ENCODE results near the gene EIF2B1.

The EIF2B1 gene

GRCh38 chr12:123648401-123648800 lies 14.9 kb upstream of the EIF2B1 start (continued):
- TF ChIP-seq TSHZ2 (CRISPR knock-in tag; IDR thresholded peaks at IDR 0.05) (no peak), CSRNP3 (CRISPR knock-in tag; IDR thresholded peaks at IDR 0.05) (no peak), ISL1 (CRISPR knock-in tag; IDR thresholded peaks at IDR 0.05) (no peak), ZFP3 (CRISPR knock-in tag; IDR thresholded peaks at IDR 0.05) (no peak), ZFP30 (CRISPR knock-in tag; IDR thresholded peaks at IDR 0.05) (no peak), ZC3H10 (CRISPR knock-in tag; IDR thresholded peaks at IDR 0.05) (no peak), TCF4 (CRISPR knock-in tag; IDR thresholded peaks at IDR 0.05; ENCODE audit: borderline replicate concordance) (no peak), POU6F1 (CRISPR knock-in tag; IDR thresholded peaks at IDR 0.05; ENCODE audit: borderline replicate concordance, low read depth) (no peak), ZNF70 (CRISPR knock-in tag; IDR thresholded peaks at IDR 0.05) (no peak), ESRRG (CRISPR knock-in tag; IDR thresholded peaks at IDR 0.05) (no peak)

GRCh38 chr12:123645878-123646277 lies 12.4 kb upstream of the EIF2B1 start:
- no peak for ATAC-seq
- no peak for TF ChIP-seq ZNF8 (CRISPR knock-in tag; IDR thresholded peaks at IDR 0.05)
- TF ChIP-seq GLIS3 (CRISPR knock-in tag; IDR thresholded peaks at IDR 0.05), result no peak
- TF ChIP-seq TCF4 (CRISPR knock-in tag; IDR thresholded peaks at IDR 0.05; ENCODE audit: borderline replicate concordance), result no peak
- TF ChIP-seq ZNF70 (CRISPR knock-in tag; IDR thresholded peaks at IDR 0.05), result no peak
- no peak for TF ChIP-seq SNAI2 (CRISPR knock-in tag; IDR thresholded peaks at IDR 0.05)
- no peak for TF ChIP-seq ZFP30 (CRISPR knock-in tag; IDR thresholded peaks at IDR 0.05)
- no peak for TF ChIP-seq ZFP3 (CRISPR knock-in tag; IDR thresholded peaks at IDR 0.05)
- TF ChIP-seq ARNTL (CRISPR knock-in tag; IDR thresholded peaks at IDR 0.05; ENCODE audit: borderline replicate concordance, low read depth), result no peak
- TF ChIP-seq TSHZ2 (CRISPR knock-in tag; IDR thresholded peaks at IDR 0.05), result no peak
- TF ChIP-seq CREB5 (CRISPR knock-in tag; IDR thresholded peaks at IDR 0.05; ENCODE audit: low read depth), result no peak
- TF ChIP-seq CSRNP3 (CRISPR knock-in tag; IDR thresholded peaks at IDR 0.05), result no peak

- ATAC-seq, result no peak
- TF ChIP-seq ESRRG (CRISPR knock-in tag; IDR thresholded peaks at IDR 0.05) (no peak), CSDC2 (CRISPR knock-in tag; IDR thresholded peaks at IDR 0.05) (no peak), ARNTL (CRISPR knock-in tag; IDR thresholded peaks at IDR 0.05; ENCODE audit: borderline replicate concordance, low read depth) (no peak), GLIS3 (CRISPR knock-in tag; IDR thresholded peaks at IDR 0.05) (no peak), PPARA (CRISPR knock-in tag; IDR thresholded peaks at IDR 0.05; ENCODE audit: borderline replicate concordance) (no peak), ISL1 (CRISPR knock-in tag; IDR thresholded peaks at IDR 0.05) (no peak), BACH2 (CRISPR knock-in tag; IDR thresholded peaks at IDR 0.05; ENCODE audit: borderline replicate concordance) (no peak), CSRNP3 (CRISPR knock-in tag; IDR thresholded peaks at IDR 0.05) (no peak), ZNF565 (CRISPR knock-in tag; conservative IDR thresholded peaks at IDR 0.05; ENCODE audit: low read depth) (no peak), TSHZ2 (CRISPR knock-in tag; IDR thresholded peaks at IDR 0.05) (no peak), ZNF70 (CRISPR knock-in tag; IDR thresholded peaks at IDR 0.05) (no peak)
These were observed 11.9 kb upstream of the EIF2B1 start for GRCh38 chr12:123645380-123645779.
